Activated CD8-positive, alpha-beta memory T cell treated with anti-CD3 and anti-CD28 coated beads for 36 hours (primary cell): Measurements from ENCODE around the gene SPTBN4. TPM values are rescaled to one million over a fixed set of nuclear protein-coding genes. Genes with fewer than 3 reads are reported as not detected.
"Not testable (repeated sequence)": the region's sequence is repeated elsewhere in the genome, so short reads cannot be mapped to it uniquely, and the experiment has no call there.

Source experiments
- CTCF ChIA-PET: fragments of 350-600 bp; sonication (Branson Sonifier 250); formaldehyde crosslinking; loops from one replicate; lab custom pipeline; 2021; ENCODE audit warnings: antibody characterized with exemption; lab: Charles Lee
- POLR2A ChIA-PET: fragments of 350-600 bp; sonication (Branson Sonifier 250); formaldehyde crosslinking; loops from one replicate; lab custom pipeline; 2021; ENCODE audit warnings: antibody characterized with exemption; lab: Charles Lee
- total RNA-seq, 2 experiments: library from RNA; stranded (reverse); gene quantifications; one replicate each; pipeline ENCODE4 v1.2.3, GENCODE V29; 2021

Gene SPTBN4
- total RNA-seq, 2 experiments from 2014 or later, result 0.40 to 0.92 TPM

GRCh38 chr19:40486017-40486416 lies 19.2 kb downstream of the SPTBN4 start:
- POLR2A ChIA-PET, result interaction anchor here (0.6 kb wide), 1 partner anchor 80 kb away, joined by 6 read pairs; no protein-coding TSS in a partner anchor
- CTCF ChIA-PET, result interaction anchor here (0.6 to 0.7 kb wide), 2 partner anchors 80 to 611 kb away, joined by 3 read pairs; no protein-coding TSS in a partner anchor

- CTCF ChIA-PET, result no interaction called here
- POLR2A ChIA-PET, result no interaction called here
Measured at GRCh38 chr19:40489882-40490230, 23.1 kb downstream of the SPTBN4 start.

- ChIA-PET POLR2A (no interaction called here), CTCF (interaction anchor here (0.7 kb wide), 1 partner anchor 364 kb away, joined by 5 read pairs; no protein-coding TSS in a partner anchor)
Measured at GRCh38 chr19:40492274-40492673, 25.5 kb downstream of the SPTBN4 start.

- ChIA-PET CTCF (no interaction called here), POLR2A (no interaction called here)
Measured at GRCh38 chr19:40493778-40494177, 27.0 kb downstream of the SPTBN4 start.

- CTCF ChIA-PET, result no interaction called here
Measured at GRCh38 chr19:40494191-40494838, 27.5 kb downstream of the SPTBN4 start.

GRCh38 chr19:40497214-40497613 lies 30.4 kb downstream of the SPTBN4 start:
- ChIA-PET POLR2A (no interaction called here), CTCF (interaction anchor here (0.7 kb wide), 1 partner anchor 27 kb away, joined by 4 read pairs; no protein-coding TSS in a partner anchor)

More at GRCh38 chr19:40494191-40494838, 27.5 kb downstream of the SPTBN4 start:
- POLR2A ChIA-PET, result no interaction called here

GRCh38 chr19:40499320-40499719 lies 32.5 kb downstream of the SPTBN4 start:
- CTCF ChIA-PET, result no interaction called here
- POLR2A ChIA-PET, result no interaction called here

- CTCF ChIA-PET, result interaction anchor here (1.0 kb wide), 1 partner anchor 134 kb away, joined by 3 read pairs; no protein-coding TSS in a partner anchor
- POLR2A ChIA-PET, result not testable (repeated sequence)
Measured at GRCh38 chr19:40500678-40501530, 34.1 kb downstream of the SPTBN4 start.

GRCh38 chr19:40501599-40501998 lies 34.8 kb downstream of the SPTBN4 start:
- ChIA-PET CTCF (no interaction called here), POLR2A (no interaction called here)

- POLR2A ChIA-PET, result no interaction called here
- CTCF ChIA-PET, result interaction anchor here (0.9 kb wide), 1 partner anchor 39 kb away, joined by 3 read pairs; no protein-coding TSS in a partner anchor
Measured at GRCh38 chr19:40502081-40502480, 35.3 kb downstream of the SPTBN4 start.

- CTCF ChIA-PET, result interaction anchor here (0.9 kb wide), 1 partner anchor 38 kb away, joined by 3 read pairs; no protein-coding TSS in a partner anchor
- POLR2A ChIA-PET, result no interaction called here
Measured at GRCh38 chr19:40502647-40503319, 36.0 kb downstream of the SPTBN4 start.

- POLR2A ChIA-PET, result no interaction called here
Measured at GRCh38 chr19:40503320-40503695, 36.5 kb downstream of the SPTBN4 start.

GRCh38 chr19:40506099-40506498 lies 39.3 kb downstream of the SPTBN4 start:
- CTCF ChIA-PET, result interaction anchor here (1.4 kb wide), 1 partner anchor 129 kb away, joined by 6 read pairs; no protein-coding TSS in a partner anchor
- POLR2A ChIA-PET, result no interaction called here

More at GRCh38 chr19:40503320-40503695, 36.5 kb downstream of the SPTBN4 start:
- CTCF ChIA-PET, result interaction anchor here (0.9 kb wide), 1 partner anchor 37 kb away, joined by 3 read pairs; no protein-coding TSS in a partner anchor

GRCh38 chr19:40507892-40508291 lies 41.1 kb downstream of the SPTBN4 start:
- POLR2A ChIA-PET, result no interaction called here

GRCh38 chr19:40508739-40509260 lies 42.0 kb downstream of the SPTBN4 start:
- ChIA-PET CTCF (no interaction called here), POLR2A (no interaction called here)

More at GRCh38 chr19:40507892-40508291, 41.1 kb downstream of the SPTBN4 start:
- CTCF ChIA-PET, result no interaction called here

- POLR2A ChIA-PET, result no interaction called here
Measured at GRCh38 chr19:40510526-40511115, 43.8 kb downstream of the SPTBN4 start.

GRCh38 chr19:40511487-40511886 lies 44.7 kb downstream of the SPTBN4 start:
- ChIA-PET CTCF (interaction anchor here (0.6 to 1.6 kb wide), 2 partner anchors 10 to 999 kb away, joined by 3 to 5 read pairs; no protein-coding TSS in a partner anchor), POLR2A (no interaction called here)

More at GRCh38 chr19:40510526-40511115, 43.8 kb downstream of the SPTBN4 start:
- CTCF ChIA-PET, result interaction anchor here (1.6 kb wide), 1 partner anchor 11 kb away, joined by 5 read pairs; no protein-coding TSS in a partner anchor

GRCh38 chr19:40512110-40512472 lies 45.3 kb downstream of the SPTBN4 start:
- ChIA-PET POLR2A (interaction anchor here (0.5 kb wide), 1 partner anchor 1318 kb away, joined by 4 read pairs; no protein-coding TSS in a partner anchor), CTCF (interaction anchor here (1.3 to 1.6 kb wide), 2 partner anchors 10 to 91 kb away, joined by 3 to 5 read pairs; no protein-coding TSS in a partner anchor)
